ENCODE results near the gene HCRTR1.

The HCRTR1 gene

DNA sequence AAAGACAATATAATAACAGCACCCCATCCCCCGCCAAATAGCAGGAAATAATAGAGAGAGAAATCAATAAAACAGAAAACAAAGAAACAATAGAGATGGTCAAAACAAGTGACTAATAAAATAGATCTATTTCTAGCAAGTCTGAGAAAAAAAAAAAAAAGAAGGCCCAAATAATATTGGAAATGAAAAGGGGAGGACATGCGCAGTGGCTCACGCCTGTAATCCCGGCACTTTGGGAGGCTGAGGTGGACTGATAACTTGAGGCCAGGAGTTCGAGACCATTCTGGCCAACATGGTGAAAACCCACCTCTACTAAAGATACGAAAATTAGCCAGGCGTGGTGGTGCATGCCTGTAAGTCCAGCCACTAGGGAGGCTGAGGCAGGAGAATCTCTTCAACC is 18.5 kb upstream of the HCRTR1 start:
- no peak for DNase-seq (ENCODE audit: low read depth)

DNA sequence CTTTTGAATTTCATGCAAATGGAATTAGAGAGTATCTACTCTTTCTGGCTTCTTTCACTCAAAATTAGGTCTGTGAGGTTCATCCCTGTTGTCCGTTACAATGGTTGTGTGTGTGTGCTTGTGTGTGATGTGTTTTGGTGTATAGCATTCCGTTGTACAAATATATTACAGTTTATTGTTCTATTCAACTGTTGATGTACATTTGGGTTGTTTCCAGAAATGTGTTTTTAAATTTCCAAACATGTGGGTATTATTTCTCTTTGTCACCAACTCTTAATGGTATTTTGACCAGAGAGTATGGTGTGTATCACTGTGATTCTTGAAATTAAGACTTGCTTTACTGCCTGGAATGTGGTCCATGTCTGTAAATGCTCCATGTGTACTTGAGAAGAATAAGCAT is 16.8 kb upstream of the HCRTR1 start:
- DNase-seq (ENCODE audit: low read depth) = no peak

DNA sequence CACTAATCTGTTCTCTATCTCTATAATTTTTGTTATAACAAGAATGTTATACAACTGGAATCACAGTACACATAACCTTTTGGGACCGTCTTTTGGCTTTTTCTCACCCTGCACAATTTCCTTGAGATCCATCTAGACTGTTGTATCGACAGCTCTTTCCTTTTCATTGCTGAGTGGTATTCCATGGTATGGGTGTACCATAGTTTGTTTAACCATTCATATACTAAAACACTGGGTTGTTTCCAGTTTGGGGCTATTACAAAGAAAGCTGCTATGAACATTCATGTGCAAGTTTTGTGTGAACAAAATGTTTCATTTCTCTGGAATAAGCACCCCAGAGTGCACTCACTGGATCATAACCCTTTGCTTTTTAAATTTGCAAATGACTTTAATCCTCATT is 15.4 kb upstream of the HCRTR1 start:
- DNase-seq (ENCODE audit: low read depth) = no peak

DNA sequence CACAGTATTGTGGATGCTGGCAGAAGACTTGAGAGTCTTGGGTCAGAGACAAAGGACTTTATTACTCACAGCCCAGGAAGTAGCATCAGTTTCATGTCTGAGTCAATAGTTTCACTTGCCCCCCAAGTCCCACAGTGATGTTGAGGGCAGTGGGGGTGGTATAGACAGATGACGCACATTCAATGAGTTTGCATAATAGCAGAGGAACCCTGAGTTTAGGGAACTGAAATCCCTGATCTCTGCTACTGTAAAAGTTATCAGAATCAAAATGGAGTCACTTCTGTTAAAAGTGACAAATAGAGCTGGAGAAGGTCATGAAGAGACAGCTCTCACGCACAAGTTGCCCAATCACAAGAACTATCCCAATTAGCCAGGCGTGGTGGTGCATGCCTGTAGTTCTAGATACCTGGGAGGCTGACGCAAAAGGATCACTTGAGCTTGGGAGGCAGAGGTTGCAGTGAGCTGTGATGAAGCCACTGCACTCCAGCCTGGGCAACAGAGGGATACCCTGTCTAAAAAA is 11.5 kb upstream of the HCRTR1 start:
- DNase-seq (ENCODE audit: low read depth) = no peak

DNA sequence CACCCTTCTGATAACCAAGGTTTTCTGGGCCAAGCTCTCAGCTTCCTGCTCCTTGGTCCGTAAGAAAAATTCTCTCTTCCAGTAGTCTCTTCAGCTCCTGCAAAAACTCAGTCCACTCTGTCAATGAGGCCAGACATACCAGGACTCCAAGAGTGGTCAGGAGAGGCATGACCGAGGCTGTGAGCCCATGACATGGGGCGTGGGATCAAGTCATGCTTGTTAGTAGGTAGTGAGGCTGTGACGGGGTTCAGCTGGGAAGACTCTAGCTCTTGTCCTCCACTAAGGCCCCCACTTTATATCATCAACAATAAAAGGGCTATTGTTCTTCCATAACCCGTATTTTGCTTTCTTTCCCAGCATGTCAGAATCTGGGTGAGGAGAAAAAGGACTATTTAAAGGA is 10.1 kb upstream of the HCRTR1 start:
- DNase-seq (ENCODE audit: low read depth) = no peak

DNA sequence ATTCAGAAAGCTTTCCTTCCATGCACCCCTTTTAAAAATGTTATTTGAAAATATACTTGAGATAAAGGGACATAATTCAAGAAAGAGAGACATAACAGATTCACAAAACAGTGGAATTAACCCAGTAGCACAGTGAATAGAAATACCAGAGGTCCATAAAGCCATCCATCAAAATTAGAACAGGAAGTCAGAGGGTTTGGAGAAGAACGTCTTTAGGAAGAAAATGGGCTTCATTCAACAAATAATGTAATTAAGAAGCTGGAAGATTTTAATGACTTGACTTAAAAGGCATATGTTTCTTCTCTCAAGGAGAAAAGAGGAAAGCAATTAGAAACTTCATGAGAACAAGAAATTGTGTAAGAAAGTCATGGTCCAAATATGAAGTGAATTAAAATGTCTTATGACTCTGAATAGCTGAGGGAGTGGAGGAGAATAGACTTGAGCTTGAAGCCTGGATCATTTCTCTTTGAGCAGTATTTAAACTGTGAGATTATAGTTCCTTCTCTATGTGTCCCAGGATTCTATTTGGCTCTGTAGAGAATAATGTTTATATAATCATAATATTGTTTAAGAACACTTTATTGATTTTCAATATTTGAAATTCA is 7.9 kb upstream of the HCRTR1 start:
- no peak for DNase-seq (ENCODE audit: low read depth)

DNA sequence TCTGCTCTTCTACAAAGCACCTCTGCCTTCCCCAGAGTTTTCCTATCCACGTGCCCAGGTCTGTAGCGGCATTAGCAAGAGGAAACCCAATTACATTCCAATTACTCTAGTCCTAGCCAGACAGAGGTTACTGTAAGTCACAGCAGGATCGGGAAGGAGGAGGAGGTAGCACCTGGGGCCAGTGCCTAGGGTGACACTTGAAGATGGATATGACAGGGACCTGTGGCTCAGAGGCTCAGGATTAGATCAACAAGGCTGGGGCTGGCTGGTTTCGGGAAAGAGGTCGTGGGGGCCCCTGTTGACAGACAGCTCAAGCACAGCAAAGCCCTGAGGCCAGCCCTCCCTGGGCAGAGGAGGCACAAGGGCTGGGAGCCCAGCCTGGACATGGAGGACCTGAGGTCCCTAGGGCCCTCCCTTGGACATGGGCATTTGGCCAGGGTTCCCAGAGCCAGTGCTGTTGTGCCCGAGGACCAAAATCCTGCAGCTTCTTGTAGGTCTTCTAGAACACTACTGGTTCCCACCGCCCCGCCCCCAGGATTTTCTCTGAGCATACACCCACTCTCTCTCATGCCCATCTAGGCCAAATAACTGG is 3.0 kb upstream of the HCRTR1 start:
- DNase-seq (ENCODE audit: low read depth) = no peak

DNA sequence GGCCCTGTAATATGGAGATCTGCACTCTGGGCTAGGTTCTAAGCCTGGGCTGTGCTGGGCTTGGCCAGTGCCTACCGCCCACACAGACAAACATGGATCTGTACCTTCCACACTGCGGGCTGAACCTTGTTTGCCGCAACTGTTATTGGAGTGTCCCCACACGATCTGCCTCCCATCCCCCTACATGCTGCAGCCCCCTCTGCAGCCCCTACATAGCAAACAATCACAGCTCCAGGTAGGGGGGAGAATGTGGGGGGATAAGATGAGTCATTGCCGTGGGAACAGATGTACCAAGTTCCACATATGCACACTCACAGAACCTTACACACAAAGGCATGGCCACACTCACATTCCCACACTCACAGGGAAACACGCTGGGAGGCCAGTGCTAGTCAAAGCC is 2.1 kb upstream of the HCRTR1 start:
- DNase-seq (ENCODE audit: low read depth) = no peak

DNA sequence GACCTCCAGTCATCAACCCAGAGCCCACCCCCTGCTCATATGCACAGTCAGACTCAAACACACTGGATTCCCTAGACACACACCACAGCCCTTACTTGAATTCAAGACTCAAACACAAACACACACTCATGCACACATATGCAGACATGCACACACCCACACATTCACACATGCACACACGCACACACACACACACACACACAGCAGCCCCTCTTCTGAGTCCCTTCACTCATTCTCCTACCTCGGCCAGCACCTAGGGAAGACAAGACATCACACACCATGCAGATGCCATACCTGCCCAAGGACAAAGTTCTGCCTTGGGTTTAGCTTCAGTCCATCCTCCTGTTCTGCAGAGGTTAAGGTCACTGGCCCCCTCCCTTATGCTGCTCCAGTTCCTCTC is 1.6 kb upstream of the HCRTR1 start:
- no peak for DNase-seq (ENCODE audit: low read depth)

DNA sequence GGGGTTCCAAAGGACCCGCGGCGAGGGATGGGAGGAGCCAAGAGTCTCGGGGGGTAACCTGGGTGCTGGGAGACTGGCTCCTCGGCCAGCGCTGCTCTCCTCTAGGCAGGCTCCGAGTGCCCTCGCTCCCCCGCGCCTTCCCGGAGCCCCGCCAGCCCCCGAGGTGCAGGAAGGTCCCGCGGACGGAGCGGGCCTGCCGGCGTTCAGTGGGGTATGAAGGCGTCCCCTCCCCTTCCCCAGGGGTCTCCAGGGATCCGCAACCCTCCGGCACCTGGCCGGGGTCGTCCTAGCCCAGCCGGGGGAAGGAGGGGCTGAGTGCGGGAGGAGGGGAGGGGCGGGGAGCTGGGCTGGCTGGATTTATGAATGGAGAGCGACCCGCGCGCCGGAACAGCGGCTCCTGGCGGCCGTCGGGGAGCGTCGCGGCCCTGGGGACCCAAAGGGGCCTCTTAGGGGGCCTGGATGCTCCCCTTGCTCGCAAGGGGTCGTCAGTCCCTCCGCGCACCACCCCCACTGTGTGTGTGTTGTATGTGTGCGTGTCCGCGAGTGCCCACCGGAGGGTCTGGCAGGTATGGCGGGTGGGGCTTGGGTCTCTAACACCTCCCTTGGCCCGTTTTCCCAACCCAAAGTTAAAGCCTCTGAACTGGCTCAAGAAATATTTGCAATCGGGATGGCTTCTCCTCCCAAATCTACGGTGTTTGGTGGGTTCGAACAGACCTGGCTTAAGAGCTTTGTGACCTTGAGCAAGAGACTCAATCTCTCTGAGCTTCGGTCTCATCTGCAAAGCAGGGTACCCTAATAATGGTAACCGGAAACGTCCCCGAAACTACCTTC is 642 bp downstream of the HCRTR1 start:
- DNase-seq (ENCODE audit: low read depth) = peak; percentile 17

DNA sequence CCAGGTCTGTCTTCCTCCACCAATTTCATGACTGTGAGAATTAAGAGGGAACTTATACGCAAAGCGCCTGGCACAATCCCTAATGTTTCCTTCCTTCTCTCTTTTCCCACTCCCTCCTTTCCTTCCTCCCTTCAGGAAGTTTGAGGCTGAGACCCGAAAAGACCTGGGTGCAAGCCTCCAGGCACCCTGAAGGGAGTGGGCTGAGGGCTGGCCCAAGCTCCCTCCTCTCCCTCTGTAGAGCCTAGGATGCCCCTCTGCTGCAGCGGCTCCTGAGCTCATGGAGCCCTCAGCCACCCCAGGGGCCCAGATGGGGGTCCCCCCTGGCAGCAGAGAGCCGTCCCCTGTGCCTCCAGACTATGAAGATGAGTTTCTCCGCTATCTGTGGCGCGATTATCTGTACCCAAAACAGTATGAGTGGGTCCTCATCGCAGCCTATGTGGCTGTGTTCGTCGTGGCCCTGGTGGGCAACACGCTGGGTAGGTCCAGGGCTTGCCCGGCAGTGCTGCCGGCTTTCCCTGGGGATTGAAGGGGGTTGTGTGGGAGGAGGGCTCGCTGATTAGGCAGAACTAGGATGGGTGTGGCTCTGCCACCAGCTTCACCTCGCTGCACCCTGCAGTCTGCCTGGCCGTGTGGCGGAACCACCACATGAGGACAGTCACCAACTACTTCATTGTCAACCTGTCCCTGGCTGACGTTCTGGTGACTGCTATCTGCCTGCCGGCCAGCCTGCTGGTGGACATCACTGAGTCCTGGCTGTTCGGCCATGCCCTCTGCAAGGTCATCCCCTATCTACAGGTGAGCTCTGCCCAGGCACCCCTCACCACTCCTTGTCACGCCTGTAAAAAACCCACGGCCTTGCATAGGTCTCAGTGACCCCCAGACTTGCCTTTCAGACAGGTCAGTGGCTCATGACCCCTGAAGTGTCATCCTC is 1.7 kb downstream of the HCRTR1 start:
- no peak for DNase-seq (ENCODE audit: low read depth)

DNA sequence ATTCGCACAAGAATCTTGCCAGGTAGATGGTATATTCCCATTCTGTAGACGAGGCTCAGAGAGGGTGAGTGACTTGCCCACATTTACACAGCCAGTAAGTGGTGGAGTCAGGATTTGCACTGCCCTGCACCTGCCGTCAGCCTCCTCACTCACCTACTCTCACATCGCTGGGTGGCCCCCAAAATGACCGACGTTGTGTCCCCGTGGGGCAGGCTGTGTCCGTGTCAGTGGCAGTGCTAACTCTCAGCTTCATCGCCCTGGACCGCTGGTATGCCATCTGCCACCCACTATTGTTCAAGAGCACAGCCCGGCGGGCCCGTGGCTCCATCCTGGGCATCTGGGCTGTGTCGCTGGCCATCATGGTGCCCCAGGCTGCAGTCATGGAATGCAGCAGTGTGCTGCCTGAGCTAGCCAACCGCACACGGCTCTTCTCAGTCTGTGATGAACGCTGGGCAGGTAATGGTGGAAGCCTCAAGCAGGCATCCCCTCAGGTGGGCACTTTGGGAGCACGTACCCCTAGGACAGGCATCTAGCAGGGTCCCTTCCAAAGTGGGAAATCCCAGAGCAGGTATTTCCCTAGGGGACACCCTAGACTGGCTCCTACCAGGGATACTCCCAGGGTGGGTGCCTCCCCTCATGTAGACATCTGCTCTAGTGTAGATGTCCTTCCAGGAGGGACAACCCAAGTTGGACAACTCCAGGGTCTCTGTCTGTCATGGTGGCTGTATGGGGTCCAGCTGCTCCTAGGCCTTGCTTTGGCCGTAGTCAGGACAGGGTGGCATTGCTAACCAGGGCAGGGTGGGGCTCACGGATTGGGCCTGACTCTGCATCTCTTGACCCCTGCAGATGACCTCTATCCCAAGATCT is 3.4 kb downstream of the HCRTR1 start:
- DNase-seq (ENCODE audit: low read depth) = no peak

DNA sequence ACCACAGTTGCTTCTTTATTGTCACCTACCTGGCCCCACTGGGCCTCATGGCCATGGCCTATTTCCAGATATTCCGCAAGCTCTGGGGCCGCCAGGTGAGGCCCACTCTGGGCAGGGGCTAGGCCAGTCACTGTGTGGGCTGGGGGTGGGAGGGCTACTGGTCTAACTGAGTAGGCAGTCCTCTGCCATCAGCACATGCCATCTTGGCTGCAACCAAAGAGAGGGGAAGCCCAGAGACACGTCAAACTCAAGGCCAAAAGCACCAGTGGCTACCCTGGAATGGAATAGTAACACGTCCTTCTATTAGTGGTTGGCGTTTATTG is 4.0 kb downstream of the HCRTR1 start:
- DNase-seq (ENCODE audit: low read depth) = no peak

DNA sequence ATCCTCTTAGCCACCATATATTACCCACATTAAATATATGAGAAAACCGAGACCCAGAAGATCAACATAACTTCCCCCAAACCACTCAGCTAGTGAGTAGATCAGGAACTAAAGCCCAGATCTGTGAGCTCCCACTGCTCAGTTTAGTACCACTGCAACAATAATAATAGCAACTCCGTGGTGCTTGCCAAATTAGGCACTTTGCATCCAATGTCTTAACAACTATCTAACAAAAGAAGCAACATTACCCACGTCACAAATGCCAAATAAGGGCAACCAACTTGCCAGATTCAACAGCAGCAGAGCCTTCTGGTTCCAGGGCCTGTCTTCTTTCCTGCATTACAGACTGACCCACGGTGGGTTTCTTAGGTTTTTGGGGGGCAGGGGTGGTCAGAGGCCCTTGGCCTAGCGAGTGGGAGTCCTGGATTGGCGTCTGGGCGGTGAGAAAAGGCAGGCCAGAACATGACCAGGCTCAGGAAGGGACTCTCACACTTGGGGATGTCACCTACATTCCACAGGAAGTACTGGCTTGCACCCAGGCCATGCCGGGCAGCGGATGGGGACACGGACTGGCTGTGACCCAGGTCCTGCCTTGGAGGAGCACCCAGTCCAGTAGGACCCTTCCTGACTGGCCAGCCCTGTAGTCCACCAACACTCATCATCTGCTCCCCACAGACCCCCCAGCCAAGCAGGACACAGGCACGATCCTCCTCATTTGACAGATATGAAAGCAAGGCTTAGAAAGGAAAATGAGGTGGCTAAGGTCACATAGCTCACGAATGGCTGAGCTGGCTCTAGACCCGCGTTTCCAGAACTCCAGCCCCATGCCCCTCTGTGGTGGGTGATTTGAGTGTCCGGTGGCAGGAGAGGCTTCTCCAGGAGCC is 4.6 kb downstream of the HCRTR1 start:
- no peak for DNase-seq (ENCODE audit: low read depth)

DNA sequence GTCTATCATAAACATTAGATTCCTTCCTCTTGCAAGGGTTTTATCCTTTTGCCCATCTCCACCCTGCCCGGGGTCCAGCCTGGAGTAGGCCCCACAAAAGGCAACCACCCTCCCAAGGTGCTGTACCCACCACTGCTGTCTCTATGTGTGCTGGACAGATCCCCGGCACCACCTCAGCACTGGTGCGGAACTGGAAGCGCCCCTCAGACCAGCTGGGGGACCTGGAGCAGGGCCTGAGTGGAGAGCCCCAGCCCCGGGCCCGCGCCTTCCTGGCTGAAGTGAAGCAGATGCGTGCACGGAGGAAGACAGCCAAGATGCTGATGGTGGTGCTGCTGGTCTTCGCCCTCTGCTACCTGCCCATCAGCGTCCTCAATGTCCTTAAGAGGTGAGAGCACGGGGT is 5.9 kb downstream of the HCRTR1 start:
- DNase-seq (ENCODE audit: low read depth) = no peak

DNA sequence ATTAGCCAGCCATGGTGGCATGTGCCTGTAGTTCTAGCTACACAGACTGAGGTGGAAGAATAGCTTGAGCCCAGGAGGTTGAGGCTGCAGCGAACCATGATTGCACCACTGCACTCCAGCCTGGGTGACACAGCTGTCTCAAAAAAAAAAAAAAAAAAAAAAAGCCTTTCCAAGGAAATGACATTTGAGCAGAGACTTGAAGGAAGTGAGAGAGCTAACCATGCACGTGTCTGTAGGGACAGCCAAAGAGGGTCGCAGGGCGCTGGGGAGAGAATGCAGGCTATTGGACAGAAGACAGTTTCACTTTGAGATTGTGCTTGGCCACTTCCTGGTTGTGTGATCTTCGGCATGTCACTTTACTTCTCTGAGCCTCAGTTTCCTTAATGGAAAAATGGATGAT is 6.8 kb downstream of the HCRTR1 start:
- no peak for DNase-seq (ENCODE audit: low read depth)

DNA sequence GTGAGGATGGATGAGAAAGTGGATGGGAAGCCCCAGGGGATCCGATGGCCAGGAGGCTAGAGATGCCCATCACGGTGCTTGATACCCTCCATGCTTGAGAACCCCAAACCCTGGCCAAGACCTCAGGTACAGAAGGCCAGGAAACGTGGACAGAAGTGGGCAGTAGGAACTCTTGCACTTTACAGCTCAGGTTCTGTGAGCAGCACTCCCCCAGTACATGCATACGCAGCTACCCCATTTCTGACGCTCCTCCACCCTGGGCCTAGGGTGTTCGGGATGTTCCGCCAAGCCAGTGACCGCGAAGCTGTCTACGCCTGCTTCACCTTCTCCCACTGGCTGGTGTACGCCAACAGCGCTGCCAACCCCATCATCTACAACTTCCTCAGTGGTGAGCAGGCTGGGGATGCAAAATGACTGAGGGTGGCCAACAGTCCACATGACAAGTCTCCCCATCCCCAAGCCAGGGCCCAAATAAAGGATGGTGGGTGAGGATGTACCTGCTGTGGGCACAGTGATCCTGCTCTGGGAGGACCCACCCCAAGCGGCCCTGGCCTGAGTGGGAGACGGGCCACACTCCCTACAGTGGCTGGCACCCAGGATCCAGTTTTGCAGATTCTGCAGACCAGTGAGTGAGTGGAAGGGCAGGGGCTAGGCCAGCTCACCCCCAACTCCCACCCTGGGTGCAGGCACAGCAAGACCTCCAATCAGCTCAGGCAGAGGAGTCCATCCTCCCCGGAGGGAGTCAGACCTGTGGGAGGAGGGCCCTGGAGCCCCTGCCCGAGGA is 7.4 kb downstream of the HCRTR1 start:
- no peak for DNase-seq (ENCODE audit: low read depth)

DNA sequence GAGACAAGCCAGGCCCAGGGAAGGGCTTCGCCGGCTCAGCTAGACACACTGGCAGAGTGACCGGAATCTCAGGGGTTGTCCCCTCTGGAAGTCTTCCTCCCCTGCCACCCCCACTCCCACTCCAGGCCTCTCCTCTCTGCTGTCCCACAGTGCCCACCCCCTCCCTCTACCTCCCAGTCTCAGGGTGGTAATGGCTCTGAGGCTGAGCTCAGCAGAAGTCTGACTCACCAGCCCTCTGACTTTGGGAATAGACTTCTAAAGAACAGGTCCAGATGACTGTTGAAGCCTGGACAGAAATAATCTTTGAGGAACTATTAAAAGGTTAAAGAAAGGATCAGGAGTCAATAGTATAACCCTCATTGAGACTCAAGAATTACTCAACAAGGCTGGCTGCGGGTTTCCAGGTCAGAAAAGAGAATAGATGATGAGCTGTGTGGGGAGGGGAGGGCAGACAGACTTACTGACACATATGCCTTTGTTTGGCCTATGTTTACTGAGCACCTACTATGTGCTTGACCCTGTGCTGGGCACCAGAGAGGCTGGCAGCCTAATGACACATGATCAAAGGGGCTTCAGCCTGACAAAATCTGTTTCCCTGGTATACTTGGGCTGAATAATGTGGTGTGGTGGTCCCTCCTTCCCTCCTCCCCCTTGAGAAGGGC is 8.2 kb downstream of the HCRTR1 start:
- DNase-seq (ENCODE audit: low read depth) = no peak

Measured in activated gamma-delta T cell treated with anti-CD3 and anti-CD28 coated beads, Interleukin-2, amount 50 U/mL, for 16 hours (primary cell).